Nephron progenitor cell (in vitro differentiated cells): ENCODE measurements around the gene CDKL4.

Experiments used
- DNase-seq: peaks from one replicate; pipeline ENCODE4 v3.0.0; 2021
- H3K27ac Mint-ChIP-seq: 2 replicates; pipeline ENCODE4 v1.8.0; 2021; ENCODE audit warnings: mild to moderate bottlenecking, moderate library complexity, mixed read lengths
- H3K27me3 Mint-ChIP-seq: 2 replicates; pipeline ENCODE4 v1.8.0; 2021; ENCODE audit warnings: mild to moderate bottlenecking, low read depth, mixed read lengths; ENCODE audit not compliant: poor library complexity
- H3K36me3 Mint-ChIP-seq: 2 replicates; pipeline ENCODE4 v1.8.0; 2021; ENCODE audit warnings: low read depth, mixed read lengths
- H3K4me1 Mint-ChIP-seq: 2 replicates; pipeline ENCODE4 v1.8.0; 2021; ENCODE audit warnings: mixed read lengths
- H3K4me3 Mint-ChIP-seq: 2 replicates; pipeline ENCODE4 v1.8.0; 2021; ENCODE audit warnings: mild to moderate bottlenecking, moderate library complexity, mixed read lengths
- H3K9me3 Mint-ChIP-seq: 2 replicates; pipeline ENCODE4 v1.8.0; 2021; ENCODE audit warnings: mild to moderate bottlenecking, moderate library complexity, mixed read lengths
- CTCF ChIP-seq: fragments of 200-600 bp; sonication (generic); IDR thresholded peaks from 2 replicates; pipeline ENCODE4 v1.5.0; 2021; ENCODE audit warnings: antibody characterized with exemption

The CDKL4 gene

GRCh38 chr2:39150102-39150562, 93.6 kb downstream of the CDKL4 start:
- no peak for DNase-seq
- Mint-ChIP-seq H3K36me3 (no peaks in the 10 kb centered on the region), H3K27ac (no peak overlapping the region), H3K9me3 (no peaks in the 10 kb centered on the region), H3K27me3 (peaks cover 3% of the 10 kb centered on the region), H3K4me1 (peaks cover 5% of the 10 kb centered on the region), H3K4me3 (no peak overlapping the region)
- TF ChIP-seq CTCF = no peak

DNA sequence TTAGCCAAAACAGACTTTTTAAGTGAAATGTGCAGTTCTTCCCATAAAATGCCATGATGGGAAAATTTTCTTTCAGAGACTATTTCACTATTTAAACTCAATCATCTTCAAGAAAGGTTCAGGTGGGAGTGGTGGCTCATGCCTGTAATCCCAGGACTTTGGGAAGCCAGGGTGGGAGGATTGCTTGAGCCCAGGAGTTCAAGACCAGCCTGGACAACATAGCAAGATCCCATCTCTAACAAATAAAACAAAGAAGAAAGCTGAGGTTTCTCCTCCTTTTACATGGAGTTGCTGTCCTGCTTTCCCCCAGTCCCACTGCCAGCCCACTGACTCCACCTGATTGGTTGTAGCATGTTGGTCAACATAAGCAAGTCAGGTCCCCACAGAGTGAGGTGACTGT, 97.1 kb downstream of the CDKL4 start:
- no peak overlapping the region for H3K27ac Mint-ChIP-seq
- no peaks in the 10 kb centered on the region for H3K9me3 Mint-ChIP-seq
- no peaks in the 10 kb centered on the region for H3K36me3 Mint-ChIP-seq

GRCh38 chr2:39145906-39146421, 97.8 kb downstream of the CDKL4 start:
- H3K36me3 Mint-ChIP-seq = no peaks in the 10 kb centered on the region
- no peak for DNase-seq
- no peak overlapping the region for H3K27ac Mint-ChIP-seq
- H3K27me3 Mint-ChIP-seq = peaks cover 3% of the 10 kb centered on the region
- H3K9me3 Mint-ChIP-seq = no peaks in the 10 kb centered on the region
- TF ChIP-seq CTCF = no peak
- peaks cover 5% of the 10 kb centered on the region for H3K4me1 Mint-ChIP-seq
- H3K4me3 Mint-ChIP-seq = no peak overlapping the region

More for the DNA sequence above, 97.1 kb downstream of the CDKL4 start:
- H3K4me3 Mint-ChIP-seq = no peak overlapping the region
- H3K27me3 Mint-ChIP-seq = peaks cover 3% of the 10 kb centered on the region
- DNase-seq = no peak
- no peak for TF ChIP-seq CTCF
- peaks cover 5% of the 10 kb centered on the region for H3K4me1 Mint-ChIP-seq

DNA sequence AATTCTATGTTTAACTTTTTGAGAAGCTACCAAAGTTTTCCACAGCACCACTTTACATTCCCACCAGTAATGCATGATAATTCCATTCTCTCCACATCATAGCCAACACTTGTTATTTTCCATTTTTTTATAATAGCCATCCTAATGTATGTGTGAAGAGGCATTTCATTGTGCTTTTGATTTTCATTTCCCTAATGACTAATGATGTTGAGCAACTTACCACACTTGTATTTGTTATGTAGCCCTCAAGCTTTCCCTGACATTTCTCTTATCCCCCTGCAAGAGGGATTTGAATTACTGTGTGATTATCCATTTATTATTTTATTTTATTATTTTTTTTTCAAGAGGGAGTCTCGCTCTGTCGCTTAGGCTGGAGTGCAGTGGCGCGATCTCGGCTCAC, 99.4 kb downstream of the CDKL4 start:
- H3K4me3 Mint-ChIP-seq = no peak overlapping the region
- H3K4me1 Mint-ChIP-seq = no peaks in the 10 kb centered on the region
- no peaks in the 10 kb centered on the region for H3K9me3 Mint-ChIP-seq
- no peaks in the 10 kb centered on the region for H3K27me3 Mint-ChIP-seq
- TF ChIP-seq CTCF = no peak
- no peak for DNase-seq
- no peaks in the 10 kb centered on the region for H3K36me3 Mint-ChIP-seq
- no peak overlapping the region for H3K27ac Mint-ChIP-seq

GRCh38 chr2:39142904-39143605, 100.7 kb downstream of the CDKL4 start:
- H3K27ac Mint-ChIP-seq = no peak overlapping the region
- no peaks in the 10 kb centered on the region for H3K4me1 Mint-ChIP-seq
- peaks cover 4% of the 10 kb centered on the region for H3K27me3 Mint-ChIP-seq
- no peak for TF ChIP-seq CTCF
- DNase-seq = no peak
- no peaks in the 10 kb centered on the region for H3K9me3 Mint-ChIP-seq
- H3K4me3 Mint-ChIP-seq = no peak overlapping the region
- no peaks in the 10 kb centered on the region for H3K36me3 Mint-ChIP-seq
